ENCODE measurements around the gene MDGA2. TPM values are rescaled to one million over a fixed set of nuclear protein-coding genes. Genes with fewer than 3 reads are reported as not detected.

Gene MDGA2
- total RNA-seq, 1 donor from 2014 or later, result 1.3 TPM

DNA sequence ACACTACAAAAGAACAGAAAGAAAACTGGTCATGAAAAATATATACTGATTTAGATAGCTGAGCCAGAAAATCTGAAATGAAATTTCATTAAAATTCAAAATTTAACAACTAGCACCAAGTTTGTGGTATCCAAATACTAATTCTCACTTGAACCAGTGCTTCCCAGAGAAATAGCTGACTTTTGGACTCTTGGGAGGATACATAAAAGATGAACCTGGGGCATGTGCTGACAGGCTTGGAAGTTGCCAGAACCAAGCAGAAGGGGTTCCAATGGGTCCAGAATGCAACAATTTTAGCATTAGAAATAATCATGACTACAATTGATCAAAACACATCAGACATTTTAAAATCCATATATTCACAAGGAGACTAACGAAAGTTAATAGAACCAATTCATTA lies 175.0 kb downstream of the MDGA2 start:
- no peaks in the 10 kb centered on the region for H3K36me3 Mint-ChIP-seq
- H3K27ac Mint-ChIP-seq, result no peak overlapping the region
- no peak for DNase-seq (ENCODE audit: extremely low spot score, unreplicated experiment)
- H3K27me3 Mint-ChIP-seq, result no peaks in the 10 kb centered on the region
- TF ChIP-seq, protein P1, sequence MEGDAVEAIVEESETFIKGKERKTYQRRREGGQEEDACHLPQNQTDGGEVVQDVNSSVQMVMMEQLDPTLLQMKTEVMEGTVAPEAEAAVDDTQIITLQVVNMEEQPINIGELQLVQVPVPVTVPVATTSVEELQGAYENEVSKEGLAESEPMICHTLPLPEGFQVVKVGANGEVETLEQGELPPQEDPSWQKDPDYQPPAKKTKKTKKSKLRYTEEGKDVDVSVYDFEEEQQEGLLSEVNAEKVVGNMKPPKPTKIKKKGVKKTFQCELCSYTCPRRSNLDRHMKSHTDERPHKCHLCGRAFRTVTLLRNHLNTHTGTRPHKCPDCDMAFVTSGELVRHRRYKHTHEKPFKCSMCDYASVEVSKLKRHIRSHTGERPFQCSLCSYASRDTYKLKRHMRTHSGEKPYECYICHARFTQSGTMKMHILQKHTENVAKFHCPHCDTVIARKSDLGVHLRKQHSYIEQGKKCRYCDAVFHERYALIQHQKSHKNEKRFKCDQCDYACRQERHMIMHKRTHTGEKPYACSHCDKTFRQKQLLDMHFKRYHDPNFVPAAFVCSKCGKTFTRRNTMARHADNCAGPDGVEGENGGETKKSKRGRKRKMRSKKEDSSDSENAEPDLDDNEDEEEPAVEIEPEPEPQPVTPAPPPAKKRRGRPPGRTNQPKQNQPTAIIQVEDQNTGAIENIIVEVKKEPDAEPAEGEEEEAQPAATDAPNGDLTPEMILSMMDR (conservative IDR thresholded peaks at IDR 0.05), result no peak
- no peaks in the 10 kb centered on the region for H3K9me3 Mint-ChIP-seq
- H3K4me1 Mint-ChIP-seq (ENCODE audit: unreplicated experiment), result no peaks in the 10 kb centered on the region
- no peak overlapping the region for H3K4me3 Mint-ChIP-seq

- Mint-ChIP-seq H3K4me3 (no peak overlapping the region), H3K27ac (no peak overlapping the region), H3K27me3 (no peaks in the 10 kb centered on the region), H3K4me1 (ENCODE audit: unreplicated experiment) (no peaks in the 10 kb centered on the region), H3K36me3 (no peaks in the 10 kb centered on the region), H3K9me3 (no peaks in the 10 kb centered on the region)
- TF ChIP-seq, protein P1 (conservative IDR thresholded peaks at IDR 0.05), result no peak
- DNase-seq (ENCODE audit: extremely low spot score, unreplicated experiment), result no peak
These were observed 184.6 kb downstream of the MDGA2 start for GRCh38 chr14:47490766-47491165.

DNA sequence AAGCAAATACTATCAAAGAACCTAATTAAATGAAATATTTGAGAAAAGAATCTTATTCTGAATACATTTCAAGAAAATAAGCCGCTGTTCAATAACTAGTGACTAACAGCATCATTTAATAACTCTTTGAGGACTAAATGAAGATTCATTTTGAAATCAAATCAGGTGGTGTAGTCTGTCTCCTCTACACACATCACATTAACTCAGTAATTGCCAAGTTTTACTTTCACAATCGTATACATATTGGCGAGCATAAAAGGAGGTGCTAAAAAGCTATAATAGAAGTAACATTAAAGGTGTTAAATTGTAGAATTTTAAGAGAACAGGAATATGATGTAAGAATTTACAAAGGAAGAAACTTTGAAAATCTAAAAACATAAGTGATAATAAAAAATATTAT lies 185.1 kb downstream of the MDGA2 start:
- Mint-ChIP-seq H3K4me1 (ENCODE audit: unreplicated experiment) (no peaks in the 10 kb centered on the region), H3K27ac (no peak overlapping the region), H3K9me3 (no peaks in the 10 kb centered on the region), H3K36me3 (no peaks in the 10 kb centered on the region), H3K4me3 (no peak overlapping the region), H3K27me3 (no peaks in the 10 kb centered on the region)
- DNase-seq (ENCODE audit: extremely low spot score, unreplicated experiment), result no peak
- TF ChIP-seq, protein P1 (conservative IDR thresholded peaks at IDR 0.05), result no peak

DNA sequence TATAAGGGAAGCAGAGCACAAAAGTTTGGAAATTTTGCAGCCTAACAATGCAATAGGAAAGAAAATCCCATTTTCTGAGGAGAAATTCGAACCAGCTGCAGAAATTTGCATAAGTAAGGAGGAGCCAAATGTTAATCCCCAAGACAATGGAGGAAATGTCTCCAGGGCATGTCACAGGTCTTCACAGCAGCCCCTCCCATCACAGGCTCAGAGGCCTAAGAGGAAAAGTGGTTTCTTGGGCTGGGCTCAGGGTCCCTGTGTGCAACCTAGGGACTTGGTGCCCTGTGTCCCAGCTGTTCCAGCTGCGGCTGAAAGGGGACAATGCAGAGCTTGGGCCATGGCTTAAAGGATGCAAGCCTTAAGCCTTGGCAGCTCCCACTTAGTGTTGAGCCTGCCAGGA lies 190.0 kb downstream of the MDGA2 start:
- Mint-ChIP-seq H3K27ac (no peak overlapping the region), H3K36me3 (no peaks in the 10 kb centered on the region), H3K27me3 (no peaks in the 10 kb centered on the region), H3K4me1 (ENCODE audit: unreplicated experiment) (no peaks in the 10 kb centered on the region), H3K4me3 (no peak overlapping the region), H3K9me3 (no peaks in the 10 kb centered on the region)
- no peak for DNase-seq (ENCODE audit: extremely low spot score, unreplicated experiment)
- TF ChIP-seq, protein P1 (conservative IDR thresholded peaks at IDR 0.05), result no peak

- DNase-seq (ENCODE audit: extremely low spot score, unreplicated experiment), result no peak
- TF ChIP-seq, protein P1 (conservative IDR thresholded peaks at IDR 0.05), result no peak
- Mint-ChIP-seq H3K36me3 (no peaks in the 10 kb centered on the region), H3K4me3 (no peak overlapping the region), H3K27ac (no peak overlapping the region), H3K4me1 (ENCODE audit: unreplicated experiment) (no peaks in the 10 kb centered on the region), H3K27me3 (no peaks in the 10 kb centered on the region), H3K9me3 (no peaks in the 10 kb centered on the region)
These were observed 192.0 kb downstream of the MDGA2 start for GRCh38 chr14:47483449-47483848.

- Mint-ChIP-seq H3K9me3 (no peaks in the 10 kb centered on the region), H3K36me3 (no peaks in the 10 kb centered on the region), H3K27me3 (no peaks in the 10 kb centered on the region), H3K4me3 (no peak overlapping the region), H3K27ac (no peak overlapping the region), H3K4me1 (ENCODE audit: unreplicated experiment) (no peaks in the 10 kb centered on the region)
- TF ChIP-seq, protein P1 (conservative IDR thresholded peaks at IDR 0.05), result no peak
- DNase-seq (ENCODE audit: extremely low spot score, unreplicated experiment), result no peak
These were observed 204.3 kb downstream of the MDGA2 start for GRCh38 chr14:47471075-47471474.
